ENCODE data around the gene PHC3.

Gene PHC3

GRCh38 chr3:170162630-170163029 is 18.9 kb downstream of the PHC3 start:
- peaks cover 5% of the 10 kb centered on the region; the same call in 1 of the 2 replicates for H3F3A ChIP-seq (ENCODE audit: insufficient read depth)
- peaks cover 81% of the 10 kb centered on the region for H3K79me2 ChIP-seq (ENCODE audit: insufficient read depth, low read length)
- no peak overlapping the region for H3K27ac ChIP-seq (ENCODE audit: low read depth, low read length)
- no peaks in the 10 kb centered on the region for H3K9me3 ChIP-seq (ENCODE audit: insufficient read depth, low read length)
- H3K9me2 ChIP-seq (replicated peaks; ENCODE audit: insufficient read depth, low read length): no peaks in the 10 kb centered on the region
- no peak overlapping the region for H3K9ac ChIP-seq (ENCODE audit: low read length)
- H2AFZ ChIP-seq (ENCODE audit: low read depth, low read length, severe bottlenecking): no peak overlapping the region
- peaks cover 8% of the 10 kb centered on the region; the same call in 1 of the 2 replicates for H4K20me1 ChIP-seq (ENCODE audit: low read depth, low read length)
- H3K27me3 ChIP-seq (ENCODE audit: low read length): no peaks in the 10 kb centered on the region
- 0 out of 2 replicates have a peak, but pooled peaks cover 9% of the 10 kb centered on the region for H3K36me3 ChIP-seq (ENCODE audit: low read length)
- no peak for TF ChIP-seq EZH2phosphoT487 (conservative IDR thresholded peaks at IDR 0.05; ENCODE audit: low read length)
- TF ChIP-seq CTCF (IDR thresholded peaks at IDR 0.05; ENCODE audit: insufficient read depth, low read length, poor library complexity, severe bottlenecking): no peak
- H3K4me3 ChIP-seq (ENCODE audit: insufficient read depth, low read length, poor library complexity, severe bottlenecking): no peak overlapping the region
- H3K4me2 ChIP-seq (ENCODE audit: low read depth, low read length, poor library complexity, severe bottlenecking): no peak overlapping the region

DNA sequence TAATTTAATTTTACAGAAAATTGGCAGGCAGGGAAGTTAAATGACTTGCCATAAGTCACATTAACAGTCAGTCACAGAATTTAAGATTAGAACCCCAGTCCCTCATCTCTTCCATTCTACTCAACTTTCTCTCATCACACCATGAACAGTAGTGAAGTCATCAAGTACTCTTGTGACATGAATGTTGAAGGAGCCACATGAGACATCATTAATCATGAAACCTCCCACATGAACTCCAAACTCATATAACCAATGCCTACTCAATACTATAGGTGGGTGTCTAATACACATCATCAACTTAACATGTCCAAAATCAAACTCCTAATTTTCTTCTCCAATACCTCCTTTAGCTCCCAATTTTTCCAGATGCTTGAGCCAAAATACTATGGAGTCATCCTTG is 19.5 kb downstream of the PHC3 start:
- Histone ChIP-seq H4K20me1 (ENCODE audit: low read depth, low read length) (peaks cover 9% of the 10 kb centered on the region; the same call in 1 of the 2 replicates), H3K27me3 (ENCODE audit: low read length) (no peaks in the 10 kb centered on the region), H3K9me2 (replicated peaks; ENCODE audit: insufficient read depth, low read length) (no peaks in the 10 kb centered on the region), H3K27ac (ENCODE audit: low read depth, low read length) (no peak overlapping the region), H2AFZ (ENCODE audit: low read depth, low read length, severe bottlenecking) (no peak overlapping the region), H3K9me3 (ENCODE audit: insufficient read depth, low read length) (no peaks in the 10 kb centered on the region), H3K4me2 (ENCODE audit: low read depth, low read length, poor library complexity, severe bottlenecking) (no peak overlapping the region), H3K36me3 (ENCODE audit: low read length) (0 out of 2 replicates have a peak, but pooled peaks cover 9% of the 10 kb centered on the region), H3K4me3 (ENCODE audit: insufficient read depth, low read length, poor library complexity, severe bottlenecking) (no peak overlapping the region), H3K9ac (ENCODE audit: low read length) (no peak overlapping the region), H3F3A (ENCODE audit: insufficient read depth) (peaks cover 5% of the 10 kb centered on the region; the same call in 1 of the 2 replicates), H3K79me2 (ENCODE audit: insufficient read depth, low read length) (peaks cover 86% of the 10 kb centered on the region)
- no peak for TF ChIP-seq EZH2phosphoT487 (conservative IDR thresholded peaks at IDR 0.05; ENCODE audit: low read length)

- H3K36me3 ChIP-seq (ENCODE audit: low read length): peaks cover 9% of the 10 kb centered on the region; the same call in 1 of the 2 replicates
Observed at GRCh38 chr3:170159933-170160332, 21.6 kb downstream of the PHC3 start.

More at GRCh38 chr3:170159933-170160332, 21.6 kb downstream of the PHC3 start:
- Histone ChIP-seq H3K9ac (ENCODE audit: low read length) (no peak overlapping the region), H3K4me3 (ENCODE audit: insufficient read depth, low read length, poor library complexity, severe bottlenecking) (no peak overlapping the region), H4K20me1 (ENCODE audit: low read depth, low read length) (peaks cover 9% of the 10 kb centered on the region; the same call in 1 of the 2 replicates), H3K9me2 (replicated peaks; ENCODE audit: insufficient read depth, low read length) (no peaks in the 10 kb centered on the region), H3F3A (ENCODE audit: insufficient read depth) (peaks cover 14% of the 10 kb centered on the region), H3K27ac (ENCODE audit: low read depth, low read length) (no peak overlapping the region; the same call in 1 of the 2 replicates), H3K9me3 (ENCODE audit: insufficient read depth, low read length) (no peaks in the 10 kb centered on the region), H3K27me3 (ENCODE audit: low read length) (no peaks in the 10 kb centered on the region), H3K4me2 (ENCODE audit: low read depth, low read length, poor library complexity, severe bottlenecking) (no peak overlapping the region), H3K79me2 (ENCODE audit: insufficient read depth, low read length) (peaks cover 92% of the 10 kb centered on the region), H2AFZ (ENCODE audit: low read depth, low read length, severe bottlenecking) (no peak overlapping the region)
- TF ChIP-seq CTCF (IDR thresholded peaks at IDR 0.05; ENCODE audit: insufficient read depth, low read length, poor library complexity, severe bottlenecking) (no peak), EZH2phosphoT487 (conservative IDR thresholded peaks at IDR 0.05; ENCODE audit: low read length) (no peak)
